Esophagus muscularis mucosa (tissue), 4 donors: ENCODE measurements around the gene SSBP4.

Experiments used
- EP300 ChIP-seq: sonication (generic); formaldehyde crosslinking; IDR thresholded peaks from one replicate; pipeline ENCODE4 v1.6.1; 2017; ENCODE audit warnings: antibody characterized with exemption
- POLR2A ChIP-seq: fragments of 450-650 bp; IDR thresholded peaks from one replicate; pipeline ENCODE4 v1.6.1; 2017; ENCODE audit warnings: antibody characterized with exemption, moderate library complexity, mild to moderate bottlenecking, low read depth
- POLR2AphosphoS5 ChIP-seq, 2 donors: sonication (generic); formaldehyde crosslinking; IDR thresholded peaks; one replicate each; pipeline ENCODE4 v1.6.1; 2017; ENCODE audit warnings: antibody characterized with exemption in 2 of 2
- TF ChIP-seq, protein P1 (sequence below), 3 experiments: fragments of 200-600 bp in 2 of 3; fragments of 450-650 bp in 1 of 3; sonication (generic) in 2 of 3; IDR thresholded peaks; one replicate each; pipeline ENCODE4 v1.5.1; 2017 to 2019; ENCODE audit warnings: antibody characterized with exemption in 3 of 3, mild to moderate bottlenecking in 2 of 3, moderate library complexity in 1 of 3

- TF ChIP-seq, protein P1, sequence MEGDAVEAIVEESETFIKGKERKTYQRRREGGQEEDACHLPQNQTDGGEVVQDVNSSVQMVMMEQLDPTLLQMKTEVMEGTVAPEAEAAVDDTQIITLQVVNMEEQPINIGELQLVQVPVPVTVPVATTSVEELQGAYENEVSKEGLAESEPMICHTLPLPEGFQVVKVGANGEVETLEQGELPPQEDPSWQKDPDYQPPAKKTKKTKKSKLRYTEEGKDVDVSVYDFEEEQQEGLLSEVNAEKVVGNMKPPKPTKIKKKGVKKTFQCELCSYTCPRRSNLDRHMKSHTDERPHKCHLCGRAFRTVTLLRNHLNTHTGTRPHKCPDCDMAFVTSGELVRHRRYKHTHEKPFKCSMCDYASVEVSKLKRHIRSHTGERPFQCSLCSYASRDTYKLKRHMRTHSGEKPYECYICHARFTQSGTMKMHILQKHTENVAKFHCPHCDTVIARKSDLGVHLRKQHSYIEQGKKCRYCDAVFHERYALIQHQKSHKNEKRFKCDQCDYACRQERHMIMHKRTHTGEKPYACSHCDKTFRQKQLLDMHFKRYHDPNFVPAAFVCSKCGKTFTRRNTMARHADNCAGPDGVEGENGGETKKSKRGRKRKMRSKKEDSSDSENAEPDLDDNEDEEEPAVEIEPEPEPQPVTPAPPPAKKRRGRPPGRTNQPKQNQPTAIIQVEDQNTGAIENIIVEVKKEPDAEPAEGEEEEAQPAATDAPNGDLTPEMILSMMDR (IDR thresholded peaks at IDR 0.05) = no peak
- no peak for TF ChIP-seq EP300
- no peak for TF ChIP-seq POLR2A
- TF ChIP-seq POLR2AphosphoS5 (IDR thresholded peaks at IDR 0.05) = no peak
Measured at GRCh38 chr19:18373407-18373891, 45.7 kb upstream of the SSBP4 start.
